Measurements from ENCODE around the gene SMURF1. TPM values are rescaled to one million over a fixed set of nuclear protein-coding genes. Genes with fewer than 3 reads are reported as not detected.

SMURF1 gene
- total and polyA plus RNA-seq, 10 donors: 2.5 to 29.0 (median 21.0) TPM

GRCh38 chr7:99180067-99180650 lies 36.3 kb upstream of the SMURF1 start:
- 78 to 91% (median 84%) methylated on average over 12 of the region's 12 CpGs for WGBS, 5 donors
- no peak overlapping the region for H3K4me3 ChIP-seq
- no peaks in the 10 kb centered on the region for H3K9me3 ChIP-seq
- H3K36me3 ChIP-seq: no peaks in the 10 kb centered on the region
- no peak for DNase-seq
- H3K4me1 ChIP-seq: no peaks in the 10 kb centered on the region
- H3K27ac ChIP-seq: no peak overlapping the region
- H3K27me3 ChIP-seq (replicated peaks in 1 of 7): no peaks in the 10 kb centered on the region
- TF ChIP-seq, protein P1, sequence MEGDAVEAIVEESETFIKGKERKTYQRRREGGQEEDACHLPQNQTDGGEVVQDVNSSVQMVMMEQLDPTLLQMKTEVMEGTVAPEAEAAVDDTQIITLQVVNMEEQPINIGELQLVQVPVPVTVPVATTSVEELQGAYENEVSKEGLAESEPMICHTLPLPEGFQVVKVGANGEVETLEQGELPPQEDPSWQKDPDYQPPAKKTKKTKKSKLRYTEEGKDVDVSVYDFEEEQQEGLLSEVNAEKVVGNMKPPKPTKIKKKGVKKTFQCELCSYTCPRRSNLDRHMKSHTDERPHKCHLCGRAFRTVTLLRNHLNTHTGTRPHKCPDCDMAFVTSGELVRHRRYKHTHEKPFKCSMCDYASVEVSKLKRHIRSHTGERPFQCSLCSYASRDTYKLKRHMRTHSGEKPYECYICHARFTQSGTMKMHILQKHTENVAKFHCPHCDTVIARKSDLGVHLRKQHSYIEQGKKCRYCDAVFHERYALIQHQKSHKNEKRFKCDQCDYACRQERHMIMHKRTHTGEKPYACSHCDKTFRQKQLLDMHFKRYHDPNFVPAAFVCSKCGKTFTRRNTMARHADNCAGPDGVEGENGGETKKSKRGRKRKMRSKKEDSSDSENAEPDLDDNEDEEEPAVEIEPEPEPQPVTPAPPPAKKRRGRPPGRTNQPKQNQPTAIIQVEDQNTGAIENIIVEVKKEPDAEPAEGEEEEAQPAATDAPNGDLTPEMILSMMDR (IDR thresholded peaks at IDR 0.05 in 8 of 11, conservative IDR thresholded peaks at IDR 0.05 in 3 of 11): no peak
- no peak for TF ChIP-seq POLR2AphosphoS5 (IDR thresholded peaks at IDR 0.05)
- no peak for TF ChIP-seq POLR2A (IDR thresholded peaks at IDR 0.05)
- intact Hi-C loops (cut with DNase I; ENCODE audit: low total_unique reads): no loop called here

GRCh38 chr7:99177165-99177564 lies 33.3 kb upstream of the SMURF1 start:
- Histone ChIP-seq H3K4me3 (no peak overlapping the region), H3K9me3 (no peaks in the 10 kb centered on the region), H3K36me3 (no peaks in the 10 kb centered on the region), H3K27ac (no peak overlapping the region), H3K27me3 (replicated peaks in 1 of 7) (no peaks in the 10 kb centered on the region), H3K4me1 (no peaks in the 10 kb centered on the region)
- intact Hi-C loops (cut with DNase I; ENCODE audit: low total_unique reads): no loop called here
- TF ChIP-seq, protein P1 (IDR thresholded peaks at IDR 0.05 in 8 of 11, conservative IDR thresholded peaks at IDR 0.05 in 3 of 11): no peak
- TF ChIP-seq POLR2AphosphoS5 (IDR thresholded peaks at IDR 0.05): no peak
- no peak for TF ChIP-seq POLR2A (IDR thresholded peaks at IDR 0.05)
- WGBS, 5 donors: 83 to 92% (median 90%) methylated on average over 10 of the region's 10 CpGs
- no peak for DNase-seq

- Histone ChIP-seq H3K4me1 (no peaks in the 10 kb centered on the region), H3K36me3 (no peaks in the 10 kb centered on the region), H3K4me3 (no peak overlapping the region), H3K9me3 (no peaks in the 10 kb centered on the region), H3K27ac (no peak overlapping the region), H3K27me3 (replicated peaks in 1 of 7) (no peaks in the 10 kb centered on the region)
- no peak for DNase-seq
- TF ChIP-seq, protein P1 (IDR thresholded peaks at IDR 0.05 in 8 of 11, conservative IDR thresholded peaks at IDR 0.05 in 3 of 11): no peak
- TF ChIP-seq POLR2A (IDR thresholded peaks at IDR 0.05): no peak
- TF ChIP-seq POLR2AphosphoS5 (IDR thresholded peaks at IDR 0.05): no peak
- intact Hi-C loops (cut with DNase I; ENCODE audit: low total_unique reads): no loop called here
- WGBS, 5 donors: 71 to 83% (median 80%) methylated on average over 6 of the region's 6 CpGs
These were observed 29.9 kb upstream of the SMURF1 start for GRCh38 chr7:99173787-99174186.

- Histone ChIP-seq H3K27ac (no peak overlapping the region), H3K9me3 (no peaks in the 10 kb centered on the region), H3K4me3 (no peak overlapping the region), H3K4me1 (no peaks in the 10 kb centered on the region), H3K36me3 (no peaks in the 10 kb centered on the region), H3K27me3 (replicated peaks in 1 of 7) (peaks cover 0 to 4% (median 0%) of the 10 kb centered on the region in 7 donors)
- intact Hi-C loops (cut with DNase I; ENCODE audit: low total_unique reads): no loop called here
- WGBS, 5 donors: 72 to 86% (median 80%) methylated on average over 4 of the region's 4 CpGs
- TF ChIP-seq POLR2AphosphoS5 (IDR thresholded peaks at IDR 0.05): no peak
- TF ChIP-seq POLR2A (IDR thresholded peaks at IDR 0.05): no peak
- TF ChIP-seq, protein P1 (IDR thresholded peaks at IDR 0.05 in 8 of 11, conservative IDR thresholded peaks at IDR 0.05 in 3 of 11): no peak
- no peak for DNase-seq
These were observed 27.8 kb upstream of the SMURF1 start for GRCh38 chr7:99171731-99172130.
